ENCODE results near the gene CD164L2. TPM values are rescaled to one million over a fixed set of nuclear protein-coding genes. Genes with fewer than 3 reads are reported as not detected.

The CD164L2 gene
- total RNA-seq, 1 experiment from 2014 or later, result 0.63 TPM

GRCh38 chr1:27399251-27400025 is 16.3 kb upstream of the CD164L2 start:
- no peak for DNase-seq
- no TSS peak for BruUV-seq (replicated peaks)
- H3K79me2 ChIP-seq (ENCODE audit: low read depth), result no peaks in the 10 kb centered on the region
- H3K4me1 ChIP-seq (replicated peaks; ENCODE audit: insufficient read depth), result no peaks in the 10 kb centered on the region
- intact Hi-C loops (cut with micrococcal nuclease; ENCODE audit: unreplicated experiment), result loop anchor here (5.0 kb wide), 3 partner anchors 158 to 357 kb away; no protein-coding TSS in a partner anchor
- ChIA-PET CTCF (interaction anchor here (1.6 kb wide), 1 partner anchor 103 kb away, joined by 5 read pairs; no protein-coding TSS in a partner anchor), POLR2A (ENCODE audit: unreplicated experiment) (no interaction called here)
- H3K36me3 ChIP-seq (ENCODE audit: low read depth), result no peaks in the 10 kb centered on the region
- no peaks in the 10 kb centered on the region for H3K27me3 ChIP-seq (ENCODE audit: insufficient read depth, low read depth)
- no peak overlapping the region for H3K4me3 ChIP-seq
- TF ChIP-seq EZH2 (IDR thresholded peaks at IDR 0.05; ENCODE audit: low read depth), result no peak
- TF ChIP-seq CTCF (conservative IDR thresholded peaks at IDR 0.05), result no peak
- no peaks in the 10 kb centered on the region for H3K9me2 ChIP-seq (ENCODE audit: insufficient read depth)
- H3F3A ChIP-seq (ENCODE audit: insufficient read depth, low read depth), result peaks cover 6% of the 10 kb centered on the region
- no peaks in the 10 kb centered on the region for H4K20me1 ChIP-seq (ENCODE audit: insufficient read depth)
- no peak overlapping the region for H2AFZ ChIP-seq
- no peak overlapping the region for H3K27ac ChIP-seq
- no peaks in the 10 kb centered on the region for H3K9me3 ChIP-seq (ENCODE audit: insufficient read depth, low read depth)
- no peak overlapping the region for H3K4me2 ChIP-seq

- Histone ChIP-seq H3K79me2 (ENCODE audit: low read depth) (no peaks in the 10 kb centered on the region), H4K20me1 (ENCODE audit: insufficient read depth) (no peaks in the 10 kb centered on the region), H3K9me2 (ENCODE audit: insufficient read depth) (no peaks in the 10 kb centered on the region), H3K4me2 (no peak overlapping the region), H3K36me3 (ENCODE audit: low read depth) (no peaks in the 10 kb centered on the region), H3K9me3 (ENCODE audit: insufficient read depth, low read depth) (no peaks in the 10 kb centered on the region), H3K27me3 (ENCODE audit: insufficient read depth, low read depth) (no peaks in the 10 kb centered on the region), H3F3A (ENCODE audit: insufficient read depth, low read depth) (peaks cover 6% of the 10 kb centered on the region), H3K27ac (no peak overlapping the region), H3K4me1 (replicated peaks; ENCODE audit: insufficient read depth) (no peaks in the 10 kb centered on the region), H2AFZ (no peak overlapping the region), H3K4me3 (no peak overlapping the region)
- no TSS peak for BruUV-seq (replicated peaks)
- intact Hi-C loops (cut with micrococcal nuclease; ENCODE audit: unreplicated experiment), result loop anchor here (5.0 kb wide), 3 partner anchors 159 to 356 kb away; no protein-coding TSS in a partner anchor
- ChIA-PET POLR2A (ENCODE audit: unreplicated experiment) (no interaction called here), CTCF (interaction anchor here (1.6 kb wide), 1 partner anchor 102 kb away, joined by 5 read pairs; no protein-coding TSS in a partner anchor)
- TF ChIP-seq EZH2 (IDR thresholded peaks at IDR 0.05; ENCODE audit: low read depth) (no peak), CTCF (conservative IDR thresholded peaks at IDR 0.05) (no peak)
- DNase-seq, result no peak
Measured at GRCh38 chr1:27398405-27399149, 15.4 kb upstream of the CD164L2 start.

GRCh38 chr1:27397749-27398148 is 14.6 kb upstream of the CD164L2 start:
- ChIA-PET POLR2A (ENCODE audit: unreplicated experiment) (no interaction called here), CTCF (interaction anchor here (0.5 to 1.9 kb wide), 5 partner anchors 83 to 358 kb away, joined by 3 to 13 read pairs (median 9); no protein-coding TSS in a partner anchor)
- Histone ChIP-seq H3K27me3 (ENCODE audit: insufficient read depth, low read depth) (no peaks in the 10 kb centered on the region), H3K4me3 (no peak overlapping the region), H3K79me2 (ENCODE audit: low read depth) (no peaks in the 10 kb centered on the region), H4K20me1 (ENCODE audit: insufficient read depth) (no peaks in the 10 kb centered on the region), H3K9me3 (ENCODE audit: insufficient read depth, low read depth) (no peaks in the 10 kb centered on the region), H3K36me3 (ENCODE audit: low read depth) (no peaks in the 10 kb centered on the region), H3K27ac (no peak overlapping the region), H2AFZ (no peak overlapping the region), H3F3A (ENCODE audit: insufficient read depth, low read depth) (peaks cover 6% of the 10 kb centered on the region), H3K4me1 (replicated peaks; ENCODE audit: insufficient read depth) (no peaks in the 10 kb centered on the region), H3K9me2 (ENCODE audit: insufficient read depth) (no peaks in the 10 kb centered on the region), H3K4me2 (no peak overlapping the region)
- BruUV-seq (replicated peaks), result no TSS peak
- intact Hi-C loops (cut with micrococcal nuclease; ENCODE audit: unreplicated experiment), result loop anchor here (5.0 kb wide), 3 partner anchors 160 to 355 kb away; no protein-coding TSS in a partner anchor
- no peak for DNase-seq
- TF ChIP-seq EZH2 (IDR thresholded peaks at IDR 0.05; ENCODE audit: low read depth) (no peak), CTCF (conservative IDR thresholded peaks at IDR 0.05) (no peak)
